ENCODE results near the gene ITPR1.

DNA sequence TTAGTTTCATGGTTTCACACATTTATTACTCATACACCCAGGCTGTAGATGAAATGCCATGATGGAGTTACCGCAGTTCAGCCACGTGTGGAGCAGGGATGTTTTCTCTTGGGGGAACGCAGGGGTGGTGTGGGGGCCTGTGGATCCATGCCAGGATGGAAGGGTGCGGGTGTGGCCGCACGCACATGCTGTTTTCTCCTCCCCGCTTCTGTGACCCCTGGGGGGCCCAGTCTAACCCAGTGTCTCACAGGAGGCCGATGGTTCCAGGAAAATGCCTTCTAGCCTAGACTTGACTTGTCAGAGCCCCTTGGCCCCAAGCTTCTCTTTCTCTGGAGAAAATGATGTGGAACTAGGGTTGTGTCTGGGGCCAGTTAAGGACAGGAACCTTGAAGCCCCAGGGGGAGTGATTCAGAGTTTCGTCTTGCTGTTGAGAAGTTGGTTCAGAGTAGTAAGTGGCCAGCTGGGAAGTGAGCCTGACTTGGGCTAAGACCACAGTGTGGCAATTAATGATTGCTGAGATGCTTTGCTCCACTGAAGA, 245.7 kb downstream of the ITPR1 start:
- TF ChIP-seq, protein P1, sequence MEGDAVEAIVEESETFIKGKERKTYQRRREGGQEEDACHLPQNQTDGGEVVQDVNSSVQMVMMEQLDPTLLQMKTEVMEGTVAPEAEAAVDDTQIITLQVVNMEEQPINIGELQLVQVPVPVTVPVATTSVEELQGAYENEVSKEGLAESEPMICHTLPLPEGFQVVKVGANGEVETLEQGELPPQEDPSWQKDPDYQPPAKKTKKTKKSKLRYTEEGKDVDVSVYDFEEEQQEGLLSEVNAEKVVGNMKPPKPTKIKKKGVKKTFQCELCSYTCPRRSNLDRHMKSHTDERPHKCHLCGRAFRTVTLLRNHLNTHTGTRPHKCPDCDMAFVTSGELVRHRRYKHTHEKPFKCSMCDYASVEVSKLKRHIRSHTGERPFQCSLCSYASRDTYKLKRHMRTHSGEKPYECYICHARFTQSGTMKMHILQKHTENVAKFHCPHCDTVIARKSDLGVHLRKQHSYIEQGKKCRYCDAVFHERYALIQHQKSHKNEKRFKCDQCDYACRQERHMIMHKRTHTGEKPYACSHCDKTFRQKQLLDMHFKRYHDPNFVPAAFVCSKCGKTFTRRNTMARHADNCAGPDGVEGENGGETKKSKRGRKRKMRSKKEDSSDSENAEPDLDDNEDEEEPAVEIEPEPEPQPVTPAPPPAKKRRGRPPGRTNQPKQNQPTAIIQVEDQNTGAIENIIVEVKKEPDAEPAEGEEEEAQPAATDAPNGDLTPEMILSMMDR (IDR thresholded peaks at IDR 0.05; ENCODE audit: low read depth, low read length): no peak
- no peak for TF ChIP-seq POLR2A (IDR thresholded peaks at IDR 0.05; ENCODE audit: extremely low read depth, insufficient read length)
- TF ChIP-seq, protein P2, sequence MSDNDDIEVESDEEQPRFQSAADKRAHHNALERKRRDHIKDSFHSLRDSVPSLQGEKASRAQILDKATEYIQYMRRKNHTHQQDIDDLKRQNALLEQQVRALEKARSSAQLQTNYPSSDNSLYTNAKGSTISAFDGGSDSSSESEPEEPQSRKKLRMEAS (IDR thresholded peaks at IDR 0.05; ENCODE audit: low read depth, low read length): no peak

Data from NB4 (cell line).